GM23338 (cell line): ENCODE results near the gene RGS7. TPM values are rescaled to one million over a fixed set of nuclear protein-coding genes. Genes with fewer than 3 reads are reported as not detected.

Source experiments
- ATAC-seq: fragments of 200-7000 bp; cut with Tn5 transposase; 3 replicates; pipeline ENCODE4 v1.9.1; 2020
- DNase-seq: peaks from one replicate; pipeline ENCODE4 v3.0.0-alpha.2; 2015; ENCODE audit warnings: low spot score
- H2AFZ ChIP-seq: fragments of 200-600 bp; sonication (generic); 2 replicates; pipeline ENCODE4 v1.8.0; 2016; ENCODE audit warnings: antibody characterized with exemption, mild to moderate bottlenecking, moderate library complexity
- H3F3A ChIP-seq: fragments of 200-600 bp; sonication (generic); replicated peaks from 2 replicates; pipeline ENCODE4 v1.8.0; 2017; ENCODE audit warnings: antibody characterized with exemption, mixed run types, low read depth
- H3K27ac ChIP-seq: fragments of 200-600 bp; sonication (generic); 2 replicates; pipeline ENCODE4 v1.6.1; 2016; ENCODE audit warnings: low read depth
- H3K27me3 ChIP-seq: fragments of 200-600 bp; sonication (generic); 2 replicates; pipeline ENCODE4 v1.8.0; 2016; ENCODE audit warnings: mild to moderate bottlenecking, mixed run types, moderate library complexity; ENCODE audit not compliant: insufficient read depth
- H3K36me3 ChIP-seq: fragments of 200-600 bp; sonication (generic); 2 replicates; pipeline ENCODE4 v1.8.0; 2016; ENCODE audit warnings: mild to moderate bottlenecking; ENCODE audit not compliant: insufficient read depth
- H3K4me1 ChIP-seq: fragments of 200-600 bp; sonication (generic); 2 replicates; pipeline ENCODE4 v1.8.0; 2016; ENCODE audit warnings: mild to moderate bottlenecking, moderate library complexity; ENCODE audit not compliant: insufficient read depth
- H3K4me2 ChIP-seq: fragments of 200-600 bp; sonication (generic); 2 replicates; pipeline ENCODE4 v1.7.1; 2017; ENCODE audit warnings: mixed run types
- H3K4me3 ChIP-seq: fragments of 200-600 bp; sonication (generic); 2 replicates; pipeline ENCODE4 v1.6.1; 2016; ENCODE audit warnings: mixed run types
- H3K79me2 ChIP-seq: fragments of 200-600 bp; sonication (generic); replicated peaks from 2 replicates; pipeline ENCODE4 v1.8.0; 2017; ENCODE audit warnings: mild to moderate bottlenecking; ENCODE audit not compliant: insufficient read depth
- H3K9me2 ChIP-seq: fragments of 200-600 bp; sonication (generic); 2 replicates; pipeline ENCODE4 v1.8.0; 2017; ENCODE audit not compliant: insufficient read depth
- H4K20me1 ChIP-seq: fragments of 200-600 bp; sonication (generic); replicated peaks from 2 replicates; pipeline ENCODE4 v1.8.0; 2017; ENCODE audit warnings: mild to moderate bottlenecking; ENCODE audit not compliant: insufficient read depth
- H3K27ac Mint-ChIP-seq: 2 replicates; pipeline ENCODE4 v1.8.0; 2020; ENCODE audit warnings: inconsistent platforms, mild to moderate bottlenecking, moderate library complexity, mixed read lengths
- H3K27me3 Mint-ChIP-seq: 3 replicates; pipeline ENCODE4 v1.8.0; 2022; ENCODE audit warnings: low read depth, mild to moderate bottlenecking, moderate library complexity, mixed read lengths, inconsistent platforms; ENCODE audit not compliant: insufficient read depth, poor library complexity
- H3K36me3 Mint-ChIP-seq: 3 replicates; pipeline ENCODE4 v1.8.0; 2021; ENCODE audit warnings: low read depth, mild to moderate bottlenecking, inconsistent platforms, moderate library complexity, mixed read lengths
- H3K4me1 Mint-ChIP-seq: 3 replicates; pipeline ENCODE4 v1.8.0; 2020; ENCODE audit warnings: mild to moderate bottlenecking, inconsistent platforms, mixed read lengths
- H3K4me3 Mint-ChIP-seq: 3 replicates; pipeline ENCODE4 v1.8.0; 2021; ENCODE audit warnings: moderate library complexity, mild to moderate bottlenecking, inconsistent platforms, mixed read lengths
- H3K9me3 Mint-ChIP-seq: 3 replicates; pipeline ENCODE4 v1.8.0; 2020; ENCODE audit warnings: moderate library complexity, mild to moderate bottlenecking, inconsistent platforms, mixed read lengths
- CREB1 ChIP-seq: fragments of 250-450 bp; sonication (Bioruptor Pico); IDR thresholded peaks from 2 replicates; pipeline ENCODE4 v1.5.0; 2020; ENCODE audit warnings: low read depth, mild to moderate bottlenecking, moderate library complexity
- CTCF ChIP-seq, 2 experiments: fragments of 200-600 bp in 1 of 2; sonication (generic) in 1 of 2; conservative IDR thresholded peaks; 2 replicates each; pipeline versions ENCODE4 v1.5.1 to v1.6.1; 2016 to 2017; ENCODE audit warnings: antibody characterized with exemption in 2 of 2, low read depth in 2 of 2, mild to moderate bottlenecking in 2 of 2, moderate library complexity in 1 of 2
- ETS1 ChIP-seq: IDR thresholded peaks from 2 replicates; pipeline ENCODE4 v1.6.1; 2016; ENCODE audit warnings: antibody characterized with exemption
- EZH2 ChIP-seq: fragments of 200-600 bp; sonication (generic); IDR thresholded peaks from one replicate; pipeline ENCODE4 v1.8.0; 2017; ENCODE audit warnings: antibody characterized with exemption, mild to moderate bottlenecking, low read depth; ENCODE audit not compliant: unreplicated experiment
- EZH2phosphoT487 ChIP-seq: fragments of 200-600 bp; sonication (generic); IDR thresholded peaks from one replicate; pipeline ENCODE4 v1.8.1; 2018; ENCODE audit warnings: antibody characterized with exemption; ENCODE audit not compliant: unreplicated experiment
- JUNB ChIP-seq: IDR thresholded peaks from one replicate; pipeline ENCODE4 v1.6.1; 2016; ENCODE audit warnings: antibody characterized with exemption; ENCODE audit not compliant: unreplicated experiment
- NANOG ChIP-seq: IDR thresholded peaks from 2 replicates; pipeline ENCODE4 v1.6.1; 2016; ENCODE audit warnings: antibody characterized with exemption, borderline replicate concordance
- POLR2AphosphoS5 ChIP-seq: IDR thresholded peaks from 2 replicates; pipeline ENCODE4 v1.6.1; 2016; ENCODE audit warnings: antibody characterized with exemption, low read depth
- REST ChIP-seq: IDR thresholded peaks from one replicate; pipeline ENCODE4 v1.6.1; 2018; ENCODE audit warnings: antibody characterized with exemption; ENCODE audit not compliant: unreplicated experiment
- STAT1 ChIP-seq: IDR thresholded peaks from one replicate; pipeline ENCODE4 v1.6.1; 2016; ENCODE audit warnings: antibody characterized with exemption; ENCODE audit not compliant: unreplicated experiment
- ZNF114 ChIP-seq: fragments of 250-450 bp; sonication (Bioruptor Pico); IDR thresholded peaks from 2 replicates; pipeline ENCODE4 v1.5.0; 2020; ENCODE audit warnings: mild to moderate bottlenecking, moderate library complexity
- ZNF331 ChIP-seq: fragments of 250-450 bp; sonication (Bioruptor Pico); IDR thresholded peaks from 2 replicates; pipeline ENCODE4 v1.5.0; 2020; ENCODE audit warnings: low read depth, mild to moderate bottlenecking, moderate library complexity
- ZNF462 ChIP-seq: fragments of 250-450 bp; sonication (Bioruptor Pico); IDR thresholded peaks from 2 replicates; pipeline ENCODE4 v1.5.0; 2020; ENCODE audit warnings: mild to moderate bottlenecking, moderate library complexity
- polyA plus RNA-seq: library from polyadenylated mRNA; unstranded; fragments of >200 nt; fragmentation: Nextera tagmentation; extraction: Ambion mirVana; gene quantifications from 2 replicates; pipeline ENCODE4 v1.2.1, GENCODE V29; 2016
- total RNA-seq: library from RNA; depleted of rRNA; stranded (reverse); fragments of >200 nt; shearing (Covaris generic); gene quantifications from 2 replicates; pipeline ENCODE4 v1.2.3, GENCODE V29; 2014

The RGS7 gene
- total and polyA plus RNA-seq, 2 experiments from 2014 or later: 2.0 to 2.2 TPM

- H3K36me3 ChIP-seq: no peaks in the 10 kb centered on the region
- no peaks in the 10 kb centered on the region for H3K9me3 Mint-ChIP-seq
- H3K27ac Mint-ChIP-seq: no peak overlapping the region
- H3K4me3 Mint-ChIP-seq: no peak overlapping the region
- H3K4me1 Mint-ChIP-seq: peaks cover 5% of the 10 kb centered on the region; the same call in 2 of the 3 replicates
- no peaks in the 10 kb centered on the region for H3K27me3 ChIP-seq
- H3K4me2 ChIP-seq: no peak overlapping the region
- H3K4me3 ChIP-seq: no peak overlapping the region
- H3K4me1 ChIP-seq: no peaks in the 10 kb centered on the region
- no peak overlapping the region for H3K27ac ChIP-seq
- no peaks in the 10 kb centered on the region for H3K36me3 Mint-ChIP-seq
- H3K27me3 Mint-ChIP-seq: no peaks in the 10 kb centered on the region
- DNase-seq: no peak
- H3K9me2 ChIP-seq: no peaks in the 10 kb centered on the region
- no peaks in the 10 kb centered on the region for H4K20me1 ChIP-seq
- no peaks in the 10 kb centered on the region for H3F3A ChIP-seq
- ATAC-seq: no peak
- TF ChIP-seq EZH2 (no peak), ZNF114 (CRISPR knock-in tag) (no peak), JUNB (no peak), STAT1 (no peak), NANOG (no peak), EZH2phosphoT487 (no peak), ZNF462 (CRISPR knock-in tag) (no peak), POLR2AphosphoS5 (no peak), ETS1 (no peak), CREB1 (no peak), CTCF (conservative IDR thresholded peaks at IDR 0.05; ENCODE audit: low read depth in 2 of 2) (no peak), REST (no peak), ZNF331 (CRISPR knock-in tag) (no peak)
- no peaks in the 10 kb centered on the region for H3K79me2 ChIP-seq
- H2AFZ ChIP-seq: no peak overlapping the region
Measured at GRCh38 chr1:240980342-240980741, 376.7 kb downstream of the RGS7 start.
